Heart left ventricle (tissue), 13 donors: ENCODE measurements around the gene ZNF106.

Experiments
- CTCF ChIP-seq, 12 donors: fragments of 200-600 bp; sonication (generic) in 4 of 12; IDR thresholded peaks; one replicate each; pipeline versions ENCODE4 v1.5.0 to v1.8.0; 2018 to 2022; ENCODE audit warnings: antibody characterized with exemption in 12 of 12, mild to moderate bottlenecking in 5 of 12
- POLR2A ChIP-seq, 2 donors: fragments of 450-650 bp; IDR thresholded peaks; one replicate each; pipeline ENCODE4 v1.6.1; 2017; ENCODE audit warnings: antibody characterized with exemption in 2 of 2, mild to moderate bottlenecking in 2 of 2, moderate library complexity in 2 of 2
- donor health status: ischemic (EF 13 %, LVEDD 7.1; RV severe dilation, severe dysfunction).
- donor health status: DM: no; HTN: yes; CAD: no.
- donor health status: DM: no; HTN: no; CAD: no.
- donor health status: ischemic (EF 25% LVEDD 6.9; RV normal size, moderate dysfunction).
- donor health status: ischemic (EF 25% LVEDD 5.7; RV mildly dilated, moderate dysfunction).
- donor health status: ischemic (EF 35%, LVEDD 5.7; RV mildly dilated, moderate dysfunction).
- donor health status: nonischemic (EF 11% LVEDD 7.7; RV severe dilation, severe dysfunction).
- donor health status: DM: yes; HTN: yes; CAD: no.
- donor health status: PGD.
- donor health status: ischemic (EF 29% LVEDD 5.4; RV normal size, mild dysfunction).
- donor health status: nonischemic (EF 23%, LVEDD 6.1; RV moderate dilation, normal function).

- TF ChIP-seq CTCF (IDR thresholded peaks at IDR 0.05) (no peak), POLR2A (IDR thresholded peaks at IDR 0.05) (no peak)
Measured at GRCh38 chr15:42365921-42366550, 124.9 kb downstream of the ZNF106 start.
